Mammary epithelial cell (primary cell): ENCODE measurements around the gene DEFB123.

Experiments used
- EZH2 ChIP-seq: IDR thresholded peaks from 2 replicates; pipeline ENCODE4 v1.6.1; 2012; ENCODE audit warnings: low read length, inconsistent platforms, borderline replicate concordance
- TF ChIP-seq, protein P1 (sequence below), 2 donors: IDR thresholded peaks in 1 of 2; conservative IDR thresholded peaks in 1 of 2; 2 replicates each; pipeline ENCODE4 v1.5.1; 2011 to 2012; ENCODE audit warnings: inconsistent platforms in 2 of 2, low read length in 2 of 2, mild to moderate bottlenecking in 2 of 2, control low read depth in 1 of 2, low read depth in 1 of 2; ENCODE audit not compliant: insufficient read depth in 1 of 2; ENCODE audit errors: extremely low read depth in 1 of 2

- TF ChIP-seq, protein P1, sequence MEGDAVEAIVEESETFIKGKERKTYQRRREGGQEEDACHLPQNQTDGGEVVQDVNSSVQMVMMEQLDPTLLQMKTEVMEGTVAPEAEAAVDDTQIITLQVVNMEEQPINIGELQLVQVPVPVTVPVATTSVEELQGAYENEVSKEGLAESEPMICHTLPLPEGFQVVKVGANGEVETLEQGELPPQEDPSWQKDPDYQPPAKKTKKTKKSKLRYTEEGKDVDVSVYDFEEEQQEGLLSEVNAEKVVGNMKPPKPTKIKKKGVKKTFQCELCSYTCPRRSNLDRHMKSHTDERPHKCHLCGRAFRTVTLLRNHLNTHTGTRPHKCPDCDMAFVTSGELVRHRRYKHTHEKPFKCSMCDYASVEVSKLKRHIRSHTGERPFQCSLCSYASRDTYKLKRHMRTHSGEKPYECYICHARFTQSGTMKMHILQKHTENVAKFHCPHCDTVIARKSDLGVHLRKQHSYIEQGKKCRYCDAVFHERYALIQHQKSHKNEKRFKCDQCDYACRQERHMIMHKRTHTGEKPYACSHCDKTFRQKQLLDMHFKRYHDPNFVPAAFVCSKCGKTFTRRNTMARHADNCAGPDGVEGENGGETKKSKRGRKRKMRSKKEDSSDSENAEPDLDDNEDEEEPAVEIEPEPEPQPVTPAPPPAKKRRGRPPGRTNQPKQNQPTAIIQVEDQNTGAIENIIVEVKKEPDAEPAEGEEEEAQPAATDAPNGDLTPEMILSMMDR (conservative IDR thresholded peaks at IDR 0.05 in 1 of 2, IDR thresholded peaks at IDR 0.05 in 1 of 2; ENCODE audit: extremely low read depth in 1 of 2, insufficient read depth in 1 of 2, low read depth in 1 of 2, low read length in 2 of 2): no peak
- no peak for TF ChIP-seq EZH2
Measured at GRCh38 chr20:31425797-31426196, 14.6 kb upstream of the DEFB123 start.
